ENCODE results near the gene CYTH1.

The CYTH1 gene

GRCh38 chr17:78665952-78666920 lies 115.8 kb downstream of the CYTH1 start:
- no peak for DNase-seq

- DNase-seq: no peak
Observed at GRCh38 chr17:78665387-78665951, 116.6 kb downstream of the CYTH1 start.

- peak; percentile 40 for DNase-seq
Observed at GRCh38 chr17:78664476-78665386, 117.3 kb downstream of the CYTH1 start.

GRCh38 chr17:78661093-78661770 lies 120.8 kb downstream of the CYTH1 start:
- no peak for DNase-seq

GRCh38 chr17:78659546-78659945 lies 122.5 kb downstream of the CYTH1 start:
- no peak for DNase-seq

- no peak for DNase-seq
Observed at GRCh38 chr17:78658281-78658785, 123.7 kb downstream of the CYTH1 start.

- DNase-seq: no peak
Observed at GRCh38 chr17:78655251-78655940, 126.7 kb downstream of the CYTH1 start.

GRCh38 chr17:78654325-78654724 lies 127.7 kb downstream of the CYTH1 start:
- no peak for DNase-seq

GRCh38 chr17:78653382-78653781 lies 128.7 kb downstream of the CYTH1 start:
- DNase-seq: no peak

- no peak for DNase-seq
Observed at GRCh38 chr17:78652913-78653312, 129.2 kb downstream of the CYTH1 start.

- DNase-seq: no peak
Observed at GRCh38 chr17:78652024-78652423, 130.0 kb downstream of the CYTH1 start.

GRCh38 chr17:78651554-78651953 lies 130.5 kb downstream of the CYTH1 start:
- no peak for DNase-seq

GRCh38 chr17:78650093-78650715 lies 131.9 kb downstream of the CYTH1 start:
- DNase-seq: no peak

- no peak for DNase-seq
Observed at GRCh38 chr17:78648293-78648692, 133.8 kb downstream of the CYTH1 start.

- DNase-seq: no peak
Observed at GRCh38 chr17:78647032-78647431, 135.0 kb downstream of the CYTH1 start.

GRCh38 chr17:78645421-78646295 lies 136.4 kb downstream of the CYTH1 start:
- DNase-seq: no peak

GRCh38 chr17:78644931-78645351 lies 137.1 kb downstream of the CYTH1 start:
- no peak for DNase-seq

- DNase-seq: no peak
Observed at GRCh38 chr17:78644224-78644623, 137.8 kb downstream of the CYTH1 start.

- no peak for DNase-seq
Observed at GRCh38 chr17:78643326-78643725, 138.7 kb downstream of the CYTH1 start.

GRCh38 chr17:78642707-78643106 lies 139.4 kb downstream of the CYTH1 start:
- no peak for DNase-seq
